Left ventricle myocardium inferior (tissue), 1 donor: ENCODE measurements around the gene SUCLG2. TPM values are rescaled to one million over a fixed set of nuclear protein-coding genes. Genes with fewer than 3 reads are reported as not detected.

Source experiments
- DNase-seq: peaks from one replicate; pipeline ENCODE4 v3.0.0-alpha.2; 2020
- H3K27ac ChIP-seq: fragments of 200-600 bp; replicated peaks from 2 replicates; pipeline ENCODE4 v1.8.0; 2021
- H3K27me3 ChIP-seq: fragments of 200-600 bp; 2 replicates; pipeline ENCODE4 v1.8.0; 2021; ENCODE audit warnings: low read depth
- H3K36me3 ChIP-seq: fragments of 200-600 bp; 2 replicates; pipeline ENCODE4 v1.8.0; 2021
- H3K4me1 ChIP-seq: fragments of 200-600 bp; 2 replicates; pipeline ENCODE4 v1.8.0; 2021
- H3K4me3 ChIP-seq: fragments of 200-600 bp; 2 replicates; pipeline ENCODE4 v1.8.0; 2021; ENCODE audit warnings: mild to moderate bottlenecking, moderate library complexity
- H3K9me3 ChIP-seq: fragments of 200-600 bp; replicated peaks from 2 replicates; pipeline ENCODE4 v1.8.0; 2021
- intact Hi-C: fragments of 100-400 bp; cut with micrococcal nuclease; formaldehyde crosslinking; loops from one replicate; pipeline ENCODE4 v1.11.0; 2022
- total RNA-seq: library from RNA; stranded (reverse); fragmentation: NEBNext Ultra II Directional; extraction: Animal tissue kit (Norgen Biotek cat#: 25700); gene quantifications from one replicate; pipeline ENCODE4 v1.2.1, GENCODE V29; 2021
- TF ChIP-seq, protein P1 (sequence below): fragments of 200-600 bp; IDR thresholded peaks from 2 replicates; pipeline ENCODE4 v1.8.0; 2021; ENCODE audit warnings: antibody characterized with exemption, mild to moderate bottlenecking, borderline replicate concordance
- donor health status: DM: no; HTN: yes; CAD: no; lungs with severe emphysema.

Gene SUCLG2
- total RNA-seq, 1 donor from 2014 or later = 100 TPM

- DNase-seq = no peak
- intact Hi-C loops = no loop called here
- no peaks in the 10 kb centered on the region for H3K27me3 ChIP-seq
- no peaks in the 10 kb centered on the region for H3K36me3 ChIP-seq
- H3K9me3 ChIP-seq = no peaks in the 10 kb centered on the region
- H3K27ac ChIP-seq = no peak overlapping the region
- no peaks in the 10 kb centered on the region for H3K4me1 ChIP-seq
- H3K4me3 ChIP-seq = no peak overlapping the region
- TF ChIP-seq, protein P1, sequence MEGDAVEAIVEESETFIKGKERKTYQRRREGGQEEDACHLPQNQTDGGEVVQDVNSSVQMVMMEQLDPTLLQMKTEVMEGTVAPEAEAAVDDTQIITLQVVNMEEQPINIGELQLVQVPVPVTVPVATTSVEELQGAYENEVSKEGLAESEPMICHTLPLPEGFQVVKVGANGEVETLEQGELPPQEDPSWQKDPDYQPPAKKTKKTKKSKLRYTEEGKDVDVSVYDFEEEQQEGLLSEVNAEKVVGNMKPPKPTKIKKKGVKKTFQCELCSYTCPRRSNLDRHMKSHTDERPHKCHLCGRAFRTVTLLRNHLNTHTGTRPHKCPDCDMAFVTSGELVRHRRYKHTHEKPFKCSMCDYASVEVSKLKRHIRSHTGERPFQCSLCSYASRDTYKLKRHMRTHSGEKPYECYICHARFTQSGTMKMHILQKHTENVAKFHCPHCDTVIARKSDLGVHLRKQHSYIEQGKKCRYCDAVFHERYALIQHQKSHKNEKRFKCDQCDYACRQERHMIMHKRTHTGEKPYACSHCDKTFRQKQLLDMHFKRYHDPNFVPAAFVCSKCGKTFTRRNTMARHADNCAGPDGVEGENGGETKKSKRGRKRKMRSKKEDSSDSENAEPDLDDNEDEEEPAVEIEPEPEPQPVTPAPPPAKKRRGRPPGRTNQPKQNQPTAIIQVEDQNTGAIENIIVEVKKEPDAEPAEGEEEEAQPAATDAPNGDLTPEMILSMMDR = no peak
These were observed 325.1 kb downstream of the SUCLG2 start for GRCh38 chr3:67329358-67329757.

DNA sequence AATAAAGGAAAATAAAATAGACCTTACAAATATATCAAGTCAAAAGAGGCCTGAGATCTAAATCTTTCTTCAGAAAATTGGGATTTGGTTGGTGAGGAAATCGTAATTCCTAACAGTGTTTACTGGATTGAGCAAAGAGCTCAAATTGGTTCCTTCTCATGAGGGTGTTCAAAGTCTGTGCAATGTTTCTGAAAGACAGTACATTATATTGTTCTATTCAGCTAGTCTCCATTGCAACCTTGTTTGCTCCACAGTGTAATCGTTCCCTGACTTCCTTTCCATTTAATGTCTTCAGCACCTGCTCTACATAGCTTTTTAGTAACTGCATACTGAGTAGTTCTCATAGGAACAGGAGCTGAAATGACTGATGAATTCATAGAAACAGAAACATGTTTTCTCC, 326.8 kb downstream of the SUCLG2 start:
- Histone ChIP-seq H3K27me3 (no peaks in the 10 kb centered on the region), H3K4me3 (no peak overlapping the region), H3K4me1 (no peaks in the 10 kb centered on the region), H3K36me3 (no peaks in the 10 kb centered on the region), H3K27ac (no peak overlapping the region), H3K9me3 (no peaks in the 10 kb centered on the region)
- no peak for DNase-seq
- intact Hi-C loops = no loop called here
- TF ChIP-seq, protein P1 = no peak

DNA sequence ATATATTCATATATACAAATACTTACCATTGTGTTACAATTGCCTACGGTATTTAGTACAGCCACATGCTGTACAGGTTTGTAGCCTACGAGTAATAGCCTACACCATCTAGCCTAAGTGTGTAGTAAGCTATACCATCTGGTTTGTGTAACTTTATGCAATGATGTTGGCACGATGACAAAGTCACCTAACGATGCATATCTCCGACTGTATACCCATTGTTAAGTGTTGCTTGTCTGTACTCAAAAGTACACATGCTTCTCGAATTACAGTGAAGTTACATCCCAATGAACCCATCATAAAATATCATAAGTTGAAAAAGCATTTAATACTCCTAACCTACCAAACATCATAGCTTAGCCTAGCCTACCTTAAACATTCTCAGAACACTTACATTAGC, 329.2 kb downstream of the SUCLG2 start:
- Histone ChIP-seq H3K27me3 (no peaks in the 10 kb centered on the region), H3K27ac (no peak overlapping the region), H3K4me3 (no peak overlapping the region), H3K36me3 (no peaks in the 10 kb centered on the region), H3K9me3 (peaks cover 18% of the 10 kb centered on the region), H3K4me1 (no peaks in the 10 kb centered on the region)
- DNase-seq = no peak
- intact Hi-C loops = no loop called here
- TF ChIP-seq, protein P1 = no peak
